HEK293T (cell line): Measurements from ENCODE around the gene IL31.

ENCODE experiments used
- CTCF ChIA-PET: fragments of 350-600 bp; formaldehyde crosslinking; extraction: SDS; loops from one replicate; lab custom pipeline; 2021; ENCODE audit warnings: antibody characterized with exemption, inconsistent platforms; lab: Yijun Ruan, JAX
- POLR2A ChIA-PET: fragments of 350-600 bp; formaldehyde crosslinking; extraction: SDS; loops from one replicate; lab custom pipeline; 2020; ENCODE audit warnings: antibody characterized with exemption, inconsistent platforms; lab: Yijun Ruan, JAX
- DNase-seq: peaks from one replicate; pipeline ENCODE4 v3.0.0; 2012; ENCODE audit warnings: mixed read lengths; ENCODE audit errors: extremely low spot score
- ARNT ChIP-seq: fragments of 450-650 bp; IDR thresholded peaks from 2 replicates; pipeline ENCODE4 v1.6.1; 2017; ENCODE audit warnings: mild to moderate bottlenecking
- BHLHE40 ChIP-seq: fragments of 450-650 bp; IDR thresholded peaks from 2 replicates; pipeline ENCODE4 v1.6.1; 2016; ENCODE audit warnings: mild to moderate bottlenecking, moderate library complexity, borderline replicate concordance
- CTBP1 ChIP-seq: fragments of 450-650 bp; IDR thresholded peaks from 2 replicates; pipeline ENCODE4 v1.6.1; 2016; ENCODE audit warnings: borderline replicate concordance
- ELF4 ChIP-seq: fragments of 450-650 bp; IDR thresholded peaks from 2 replicates; pipeline ENCODE4 v1.6.1; 2017; ENCODE audit warnings: antibody characterized with exemption
- FOXA1 ChIP-seq: fragments of 450-650 bp; IDR thresholded peaks from 2 replicates; pipeline ENCODE4 v1.6.1; 2016; ENCODE audit warnings: mild to moderate bottlenecking
- FOXK2 ChIP-seq: fragments of 450-650 bp; IDR thresholded peaks from 2 replicates; pipeline ENCODE4 v1.6.1; 2016; ENCODE audit warnings: mild to moderate bottlenecking
- FOXM1 ChIP-seq: fragments of 450-650 bp; IDR thresholded peaks from 2 replicates; pipeline ENCODE4 v1.6.1; 2017; ENCODE audit warnings: mild to moderate bottlenecking, borderline replicate concordance
- HDGF ChIP-seq: fragments of 450-650 bp; IDR thresholded peaks from 2 replicates; pipeline ENCODE4 v1.6.1; 2017; ENCODE audit warnings: antibody characterized with exemption, borderline replicate concordance
- L3MBTL2 ChIP-seq: fragments of 450-650 bp; conservative IDR thresholded peaks from 2 replicates; pipeline ENCODE4 v1.6.1; 2016; ENCODE audit warnings: mild to moderate bottlenecking
- LEF1 ChIP-seq: fragments of 450-650 bp; IDR thresholded peaks from 2 replicates; pipeline ENCODE4 v1.6.1; 2017; ENCODE audit warnings: mild to moderate bottlenecking, borderline replicate concordance
- NFRKB ChIP-seq: fragments of 450-650 bp; IDR thresholded peaks from 2 replicates; pipeline ENCODE4 v1.6.1; 2016; ENCODE audit warnings: mild to moderate bottlenecking, moderate library complexity
- SP1 ChIP-seq: fragments of 450-650 bp; IDR thresholded peaks from 2 replicates; pipeline ENCODE4 v1.6.1; 2017
- SUZ12 ChIP-seq: fragments of 450-650 bp; IDR thresholded peaks from 2 replicates; pipeline ENCODE4 v1.6.1; 2016; ENCODE audit warnings: mild to moderate bottlenecking
- TARDBP ChIP-seq: fragments of 450-650 bp; IDR thresholded peaks from 2 replicates; pipeline ENCODE4 v1.6.1; 2016
- ZNF384 ChIP-seq: fragments of 450-650 bp; IDR thresholded peaks from 2 replicates; pipeline ENCODE4 v1.6.1; 2016
- TF ChIP-seq, protein P1 (sequence below): fragments of 450-650 bp; IDR thresholded peaks from 2 replicates; pipeline ENCODE4 v1.6.1; 2016

Gene IL31

GRCh38 chr12:122195405-122195804 is 21.4 kb upstream of the IL31 start:
- POLR2A ChIA-PET: no interaction called here

GRCh38 chr12:122194804-122195203 is 20.8 kb upstream of the IL31 start:
- POLR2A ChIA-PET: no interaction called here
- no peak for DNase-seq
- CTCF ChIA-PET: no interaction called here
- TF ChIP-seq, protein P1, sequence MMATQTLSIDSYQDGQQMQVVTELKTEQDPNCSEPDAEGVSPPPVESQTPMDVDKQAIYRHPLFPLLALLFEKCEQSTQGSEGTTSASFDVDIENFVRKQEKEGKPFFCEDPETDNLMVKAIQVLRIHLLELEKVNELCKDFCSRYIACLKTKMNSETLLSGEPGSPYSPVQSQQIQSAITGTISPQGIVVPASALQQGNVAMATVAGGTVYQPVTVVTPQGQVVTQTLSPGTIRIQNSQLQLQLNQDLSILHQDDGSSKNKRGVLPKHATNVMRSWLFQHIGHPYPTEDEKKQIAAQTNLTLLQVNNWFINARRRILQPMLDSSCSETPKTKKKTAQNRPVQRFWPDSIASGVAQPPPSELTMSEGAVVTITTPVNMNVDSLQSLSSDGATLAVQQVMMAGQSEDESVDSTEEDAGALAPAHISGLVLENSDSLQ: no peak
- TF ChIP-seq L3MBTL2: no peak
- TF ChIP-seq NFRKB: no peak
- no peak for TF ChIP-seq BHLHE40
- no peak for TF ChIP-seq SP1

More at GRCh38 chr12:122195405-122195804, 21.4 kb upstream of the IL31 start:
- TF ChIP-seq SUZ12: no peak
- TF ChIP-seq ZNF384: no peak
- TF ChIP-seq ELF4: no peak
- no peak for TF ChIP-seq TARDBP
- no peak for TF ChIP-seq CTBP1
- TF ChIP-seq ARNT: no peak
- no peak for TF ChIP-seq NFRKB
- no peak for TF ChIP-seq FOXM1
- TF ChIP-seq FOXK2: no peak
- TF ChIP-seq, protein P1: no peak
- no peak for TF ChIP-seq HDGF
- TF ChIP-seq LEF1: no peak
- no peak for TF ChIP-seq FOXA1
- TF ChIP-seq SP1: no peak
- TF ChIP-seq BHLHE40: no peak
- TF ChIP-seq L3MBTL2: no peak
- DNase-seq: no peak
- CTCF ChIA-PET: interaction anchor here (0.5 kb wide), 1 partner anchor 72 kb away, joined by 3 read pairs; no protein-coding TSS in a partner anchor

DNA sequence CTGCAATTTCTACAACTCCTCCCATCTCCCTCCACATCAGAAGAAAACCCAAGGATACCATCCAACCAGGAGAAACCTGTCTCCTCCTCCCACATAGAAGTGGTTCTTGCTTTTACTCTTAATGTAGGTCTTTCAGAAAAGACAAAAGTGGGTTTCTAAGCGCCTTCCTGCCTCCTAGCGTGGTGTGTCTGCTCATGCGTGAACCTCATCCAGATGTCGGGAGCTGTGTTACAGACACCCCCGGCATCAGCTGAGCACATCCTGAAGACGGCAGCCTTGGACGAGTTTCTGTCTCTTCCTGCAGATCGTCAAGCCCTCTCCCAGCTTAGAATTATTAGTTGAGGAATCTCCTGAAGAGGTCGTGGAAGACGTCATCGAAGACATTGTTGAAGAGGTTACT is 18.4 kb upstream of the IL31 start:
- POLR2A ChIA-PET: no interaction called here
- DNase-seq: no peak
- TF ChIP-seq NFRKB (no peak), BHLHE40 (no peak), TARDBP (no peak), LEF1 (no peak), HDGF (no peak)
- CTCF ChIA-PET: interaction anchor here (1.1 kb wide), 1 partner anchor 37 kb away, joined by 4 read pairs; no protein-coding TSS in a partner anchor

- TF ChIP-seq LEF1 (no peak), ZNF384 (peak; percentile 83), NFRKB (no peak)
- peak; percentile 81 for DNase-seq
- ChIA-PET POLR2A (no interaction called here), CTCF (interaction anchor here (0.8 to 1.2 kb wide), 4 partner anchors 15 to 66 kb away, joined by 3 to 5 read pairs (median 4); no protein-coding TSS in a partner anchor)
Measured at GRCh38 chr12:122190842-122191668, 17.0 kb upstream of the IL31 start.

DNA sequence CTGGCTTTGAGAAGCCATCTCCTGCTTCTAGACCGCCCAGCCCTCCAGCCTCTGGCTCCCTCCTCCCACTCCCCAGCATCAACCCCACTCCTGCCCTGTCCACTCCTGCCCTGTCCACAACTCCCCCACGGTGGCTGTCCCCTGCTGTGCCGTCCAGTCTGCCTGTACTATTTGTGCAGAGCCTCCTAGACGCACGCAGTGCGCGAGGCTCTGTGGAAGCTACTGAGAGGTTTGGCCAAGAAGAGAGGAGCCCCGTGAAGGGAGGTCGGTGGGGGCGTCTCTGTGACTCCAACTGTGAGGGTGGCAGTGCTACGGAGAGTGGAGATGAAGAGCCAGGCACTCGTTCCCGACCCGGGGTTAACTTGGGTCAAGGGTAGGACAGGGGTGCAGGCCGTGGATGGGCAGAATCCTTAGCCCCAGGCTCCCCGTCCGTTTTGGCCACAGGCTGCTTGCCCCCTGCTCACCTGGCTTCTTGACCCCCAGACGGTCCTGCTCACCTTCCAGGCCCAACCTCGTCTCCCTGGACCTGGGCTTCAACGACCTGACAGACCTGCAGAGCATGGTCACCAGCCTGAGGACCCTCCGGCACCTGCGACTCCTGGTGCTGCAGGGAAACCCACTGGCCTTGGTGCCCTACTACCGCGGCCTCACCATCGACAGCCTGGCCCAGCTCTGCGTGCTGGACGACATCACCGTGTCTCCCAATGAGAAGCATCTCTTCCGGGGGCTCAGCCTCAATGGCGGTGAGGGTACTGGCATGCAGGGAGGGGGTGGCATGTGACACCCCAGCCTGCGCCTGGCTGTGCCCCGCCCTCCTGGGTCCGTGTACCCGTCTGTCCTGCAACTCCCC is 15.8 kb upstream of the IL31 start:
- POLR2A ChIA-PET: no interaction called here
- no peak for DNase-seq
- CTCF ChIA-PET: interaction anchor here (0.6 to 1.2 kb wide), 4 partner anchors 42 to 786 kb away, joined by 3 to 5 read pairs (median 4); no protein-coding TSS in a partner anchor
- no peak for TF ChIP-seq L3MBTL2
- TF ChIP-seq BHLHE40: no peak
- TF ChIP-seq ELF4: no peak
- TF ChIP-seq ARNT: no peak
- TF ChIP-seq CTBP1: no peak
- no peak for TF ChIP-seq SUZ12
- TF ChIP-seq FOXK2: no peak
- TF ChIP-seq FOXM1: no peak

GRCh38 chr12:122187466-122187865 is 13.4 kb upstream of the IL31 start:
- no peak for DNase-seq
- ChIA-PET CTCF (no interaction called here), POLR2A (no interaction called here)
- no peak for TF ChIP-seq SUZ12
- TF ChIP-seq, protein P1: no peak
- no peak for TF ChIP-seq LEF1
- TF ChIP-seq L3MBTL2: no peak
- TF ChIP-seq ARNT: no peak
- no peak for TF ChIP-seq ELF4
- TF ChIP-seq BHLHE40: no peak
- TF ChIP-seq NFRKB: no peak
- TF ChIP-seq FOXM1: no peak
- no peak for TF ChIP-seq CTBP1
- no peak for TF ChIP-seq FOXA1
- TF ChIP-seq HDGF: no peak
- no peak for TF ChIP-seq FOXK2
- TF ChIP-seq ZNF384: no peak
- TF ChIP-seq SP1: no peak
- TF ChIP-seq TARDBP: no peak
